Measurements from ENCODE around the gene JARID2.
A peak's percentile ranks its signal among the peaks of the same experiment; 100 is the strongest.

The JARID2 gene

DNA sequence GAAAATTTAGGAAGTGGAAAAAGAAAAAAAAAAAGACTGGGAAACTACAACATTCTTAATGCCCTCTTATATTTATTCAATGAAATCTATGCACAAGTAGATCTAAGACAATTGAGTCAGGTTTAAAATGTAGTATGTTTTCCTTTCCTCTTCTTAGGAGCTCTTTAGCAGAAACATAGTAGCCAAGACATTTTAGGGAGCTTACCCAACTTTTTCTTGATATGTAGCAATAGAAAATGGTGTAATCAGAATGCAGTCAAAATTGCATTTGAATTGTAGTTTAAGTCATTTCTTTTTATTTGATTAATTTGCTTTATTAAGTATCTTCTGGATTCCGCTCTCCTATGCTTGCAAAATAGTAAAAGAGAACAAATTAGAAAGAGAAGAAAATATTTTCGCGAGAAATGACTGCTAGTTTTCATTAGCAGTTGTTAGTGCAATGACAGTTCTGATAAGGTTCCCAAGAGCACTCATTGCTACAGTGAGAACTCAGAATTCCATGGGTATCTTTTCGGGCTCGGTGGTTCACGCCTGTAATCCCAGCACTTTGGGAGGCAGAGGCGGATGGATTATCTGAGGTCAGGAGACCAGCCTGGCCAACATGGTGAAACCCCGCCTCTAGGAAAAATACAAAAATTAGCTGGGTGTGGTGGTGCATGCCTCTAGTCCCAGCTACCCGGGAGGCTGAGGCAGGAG, 52.2 kb downstream of the JARID2 start:
- peaks cover 0 to 100% (median 0%) of the 10 kb centered on the region in 11 experiments; a peak in 7 of 22 replicates for H4K20me1 ChIP-seq
- no peaks in the 10 kb centered on the region for H3K27me3 ChIP-seq
- H3K9me3 ChIP-seq (replicated peaks in 1 of 11), result no peaks in the 10 kb centered on the region
- H3K27ac ChIP-seq, result peak overlapping the region in 10 of 11 experiments; percentile 48 to 96 (median 94); a peak in 19 of 22 replicates
- TF ChIP-seq Cebpa-rat (IDR thresholded peaks at IDR 0.05), result peak in 1 of 11 experiments; percentile 21; a peak in 1 of 22 replicates
- H3K9ac ChIP-seq, result peak overlapping the region in 9 of 11 experiments; percentile 22 to 83 (median 80); a peak in 17 of 22 replicates
- H3K36me3 ChIP-seq, result peaks cover 0 to 26% (median 5%) of the 10 kb centered on the region in 11 experiments; a peak in 9 of 22 replicates
- H3K4me1 ChIP-seq, result peaks cover 87 to 100% (median 96%) of the 10 kb centered on the region in 10 experiments
- H3K4me2 ChIP-seq, result peak overlapping the region; percentile 72 to 94 (median 84)
- no peak overlapping the region for H3K4me3 ChIP-seq

DNA sequence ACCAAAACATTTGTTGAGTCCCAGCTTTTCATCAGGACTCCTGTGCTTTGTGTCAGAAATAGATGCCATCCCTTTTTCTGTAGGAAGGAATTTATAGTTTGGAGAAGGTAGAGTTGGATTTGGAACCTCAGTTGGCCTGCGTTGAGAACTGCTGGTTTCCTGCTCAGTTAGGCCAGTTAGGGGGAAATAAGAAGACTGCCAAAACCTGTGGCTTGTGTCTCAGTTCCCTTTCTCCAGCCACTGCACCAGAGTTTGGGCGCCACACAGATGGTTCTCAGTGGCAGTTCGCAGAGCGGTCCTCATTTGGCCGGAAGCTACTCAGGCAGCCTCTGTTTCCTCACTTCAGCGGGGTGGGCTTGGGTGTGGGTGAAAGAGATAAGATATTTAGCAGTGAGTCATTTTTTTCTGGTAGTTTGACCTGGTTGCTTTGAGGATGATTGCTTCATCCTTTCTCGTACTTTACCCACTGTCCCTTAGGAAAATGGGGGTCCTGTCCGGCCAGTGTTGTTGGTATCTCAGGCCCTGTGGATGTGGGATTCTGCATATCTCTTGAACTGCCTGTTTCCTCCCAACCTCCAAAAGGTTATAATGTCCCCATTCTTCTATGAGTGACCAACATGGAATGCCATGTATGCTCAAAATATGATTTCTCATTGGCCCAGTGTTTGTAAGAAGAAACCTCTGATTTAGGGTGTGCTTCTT, 53.7 kb downstream of the JARID2 start:
- peaks cover 0 to 99% (median 0%) of the 10 kb centered on the region in 11 experiments; a peak in 9 of 22 replicates for H4K20me1 ChIP-seq
- H3K36me3 ChIP-seq, result peaks cover 0 to 17% (median 4%) of the 10 kb centered on the region in 11 experiments; a peak in 7 of 22 replicates
- no peaks in the 10 kb centered on the region for H3K9me3 ChIP-seq (replicated peaks in 1 of 11)
- H3K27ac ChIP-seq, result peak overlapping the region; percentile 14 to 96 (median 93); a peak in 21 of 22 replicates
- no peaks in the 10 kb centered on the region for H3K27me3 ChIP-seq
- H3K4me2 ChIP-seq, result peak overlapping the region; percentile 72 to 94 (median 84)
- peak overlapping the region in 6 of 10 experiments; percentile 12 to 52 (median 32); a peak in 6 of 20 replicates for H3K4me3 ChIP-seq
- TF ChIP-seq Cebpa-rat (IDR thresholded peaks at IDR 0.05), result peak in 9 of 11 experiments; percentile 72 to 97 (median 95); a peak in 17 of 22 replicates
- H3K4me1 ChIP-seq, result peaks cover 84 to 99% (median 95%) of the 10 kb centered on the region in 10 experiments
- peak overlapping the region in 9 of 11 experiments; percentile 61 to 83 (median 80); a peak in 18 of 22 replicates for H3K9ac ChIP-seq

DNA sequence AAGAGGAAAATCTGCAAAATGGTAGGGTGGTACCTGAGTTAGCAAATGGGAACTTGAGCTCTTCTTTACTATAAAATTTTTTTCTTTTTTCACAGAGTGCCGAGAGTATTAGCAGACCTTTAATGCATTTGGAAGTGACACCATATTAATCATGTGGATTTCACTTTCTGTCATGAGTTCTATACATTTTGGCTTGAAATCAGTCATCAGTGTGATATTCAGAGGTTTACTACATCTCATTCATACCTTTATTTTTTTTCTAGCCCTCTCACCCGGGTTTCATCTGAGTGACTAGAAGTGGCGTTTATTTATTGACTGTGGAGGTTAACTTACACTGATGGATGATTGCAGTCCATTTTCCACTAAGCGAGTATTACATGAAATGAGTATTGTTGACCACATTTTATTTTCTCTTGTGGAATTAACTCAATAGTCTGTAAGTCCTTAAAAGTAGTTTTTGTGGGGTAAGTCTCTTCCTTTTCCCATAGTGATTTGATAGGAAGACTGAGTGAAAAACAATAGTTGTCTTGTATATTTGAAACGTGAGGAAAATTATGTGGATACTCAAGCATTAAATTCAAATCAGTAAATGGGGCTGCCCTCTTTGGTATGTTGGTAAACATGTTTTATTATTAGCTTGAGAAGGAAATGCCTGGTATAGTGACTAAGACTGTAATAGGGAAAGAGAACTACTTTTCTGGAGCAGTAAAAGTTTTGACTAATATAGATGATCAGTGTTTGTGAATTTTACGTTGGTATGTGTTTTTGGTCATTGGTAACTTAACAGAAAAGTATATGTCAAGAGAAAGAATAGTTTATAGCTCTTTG, 55.5 kb downstream of the JARID2 start:
- peaks cover 96 to 99% (median 97%) of the 10 kb centered on the region in 10 experiments for H3K4me1 ChIP-seq
- H3K9me3 ChIP-seq (replicated peaks in 1 of 11), result no peaks in the 10 kb centered on the region
- peak overlapping the region; percentile 72 to 94 (median 83) for H3K4me2 ChIP-seq
- no peak for TF ChIP-seq Cebpa-rat (IDR thresholded peaks at IDR 0.05)
- H4K20me1 ChIP-seq, result peaks cover 0 to 99% (median 10%) of the 10 kb centered on the region in 11 experiments; a peak in 9 of 22 replicates
- peak overlapping the region in 10 of 11 experiments; percentile 48 to 96 (median 94); a peak in 19 of 22 replicates for H3K27ac ChIP-seq
- H3K36me3 ChIP-seq, result peaks cover 0 to 15% (median 4%) of the 10 kb centered on the region in 11 experiments; a peak in 4 of 22 replicates
- H3K4me3 ChIP-seq, result no peak overlapping the region; a peak in 1 of 20 replicates
- peak overlapping the region in 8 of 11 experiments; percentile 74 to 83 (median 80); a peak in 12 of 22 replicates for H3K9ac ChIP-seq
- H3K27me3 ChIP-seq, result no peaks in the 10 kb centered on the region

DNA sequence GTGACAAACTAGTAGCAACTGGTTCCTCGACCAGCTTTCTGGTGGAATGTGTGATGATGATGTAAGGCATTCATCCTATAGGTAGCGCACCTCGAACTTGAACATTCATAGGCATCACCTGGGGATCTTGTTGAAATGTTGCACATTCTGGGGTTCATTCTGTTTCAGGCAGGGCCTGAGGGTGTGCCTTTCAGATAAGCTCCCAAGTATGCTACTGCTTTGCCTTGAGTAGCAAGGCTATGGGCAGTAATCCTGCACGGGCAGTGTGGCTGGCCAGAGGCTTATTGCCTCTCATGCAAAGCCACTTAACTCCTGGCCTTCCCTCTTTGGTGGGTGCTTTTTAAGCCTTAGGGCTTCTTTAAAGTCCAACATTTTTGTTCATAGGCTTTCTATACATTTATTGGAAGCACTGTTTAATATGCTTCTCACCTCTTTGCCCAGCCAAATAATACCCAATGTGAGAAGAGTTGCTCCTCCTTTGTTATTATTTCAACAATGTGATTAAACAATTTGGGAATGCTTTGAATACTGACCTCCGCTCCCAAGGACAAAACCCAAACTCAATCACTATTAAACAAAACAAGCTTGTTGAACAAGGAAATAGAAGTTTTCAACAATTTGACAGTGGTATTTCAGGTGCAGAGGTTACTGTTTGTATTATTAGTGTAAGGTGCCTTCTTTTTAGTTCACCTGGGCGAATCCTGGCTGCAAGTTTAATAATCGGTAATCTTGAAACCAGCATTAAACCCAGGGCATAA, 57.5 kb downstream of the JARID2 start:
- Histone ChIP-seq H3K27me3 (no peaks in the 10 kb centered on the region), H3K4me3 (no peak overlapping the region), H3K4me1 (peaks cover 94 to 99% (median 97%) of the 10 kb centered on the region in 10 experiments), H3K36me3 (peaks cover 0 to 15% (median 4%) of the 10 kb centered on the region in 11 experiments; a peak in 4 of 22 replicates), H3K9ac (no peak overlapping the region), H3K27ac (peak overlapping the region in 8 of 11 experiments; percentile 92 to 96 (median 94); a peak in 16 of 22 replicates), H3K4me2 (peak overlapping the region; percentile 19 to 94 (median 83); a peak in 20 of 22 replicates), H3K9me3 (replicated peaks in 1 of 11) (no peaks in the 10 kb centered on the region), H4K20me1 (peaks cover 0 to 99% (median 10%) of the 10 kb centered on the region in 11 experiments; a peak in 9 of 22 replicates)
- TF ChIP-seq Cebpa-rat (IDR thresholded peaks at IDR 0.05), result no peak

DNA sequence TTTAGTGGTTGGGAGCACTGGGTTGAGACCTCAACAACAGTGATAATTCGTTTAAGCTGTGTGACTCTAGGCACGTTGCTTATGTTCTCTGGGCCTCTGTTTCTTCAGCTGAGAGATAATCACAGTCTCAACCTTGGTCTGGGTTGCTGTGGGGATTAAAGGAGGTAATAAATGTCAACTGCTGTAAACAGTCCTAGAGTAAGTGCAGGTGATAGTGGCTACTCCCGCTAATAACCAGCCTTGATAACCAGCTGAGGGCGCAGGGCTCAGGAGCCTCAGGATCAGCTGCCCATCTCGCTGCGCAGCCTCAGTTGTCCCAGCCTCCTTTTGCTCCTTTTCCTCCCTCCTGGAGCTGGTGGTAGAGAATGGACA, 58.0 kb downstream of the JARID2 start:
- Histone ChIP-seq H3K4me2 (peak overlapping the region; percentile 19 to 94 (median 83); a peak in 18 of 22 replicates), H3K36me3 (peaks cover 0 to 15% (median 4%) of the 10 kb centered on the region in 11 experiments; a peak in 4 of 22 replicates), H3K9ac (no peak overlapping the region), H3K4me3 (no peak overlapping the region), H4K20me1 (peaks cover 0 to 99% (median 10%) of the 10 kb centered on the region in 11 experiments; a peak in 9 of 22 replicates), H3K27me3 (no peaks in the 10 kb centered on the region), H3K27ac (peak overlapping the region in 8 of 11 experiments; percentile 92 to 96 (median 94); a peak in 16 of 22 replicates), H3K9me3 (replicated peaks in 1 of 11) (no peaks in the 10 kb centered on the region), H3K4me1 (peaks cover 94 to 99% (median 97%) of the 10 kb centered on the region in 10 experiments)
- TF ChIP-seq Cebpa-rat (IDR thresholded peaks at IDR 0.05), result no peak

DNA sequence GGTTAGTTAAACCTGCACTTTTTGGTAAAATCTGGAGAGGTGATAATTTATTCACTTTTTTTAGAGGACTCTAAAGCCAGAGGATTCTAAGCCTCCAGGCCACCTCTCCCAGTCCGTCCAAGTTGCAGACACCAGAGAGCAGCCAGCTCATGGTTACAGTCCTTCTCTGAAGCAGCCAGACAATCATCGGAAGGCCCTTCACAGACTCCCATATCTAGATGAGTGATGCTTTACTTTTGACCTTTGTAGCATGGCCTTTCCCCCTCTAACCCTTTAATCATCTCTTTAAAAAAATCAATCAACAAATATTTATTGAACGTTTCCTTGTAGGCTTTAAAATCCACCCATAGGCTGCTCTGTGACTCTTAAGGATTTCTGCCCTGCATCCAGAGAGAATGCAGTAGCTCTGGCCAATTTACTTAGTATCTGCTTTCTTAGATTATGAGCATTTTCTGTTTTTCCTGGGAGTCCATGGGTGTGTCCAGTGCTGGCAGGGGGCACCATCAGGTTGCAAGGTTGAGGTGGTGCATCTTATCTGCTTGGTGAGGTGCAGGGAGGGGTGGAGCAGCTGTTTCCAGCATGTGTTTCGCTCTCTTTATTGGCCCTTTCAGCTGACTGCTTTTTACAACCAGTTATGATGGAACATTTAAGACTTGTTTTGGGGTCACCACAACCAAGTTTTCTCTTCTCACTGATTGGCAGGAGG, 58.6 kb downstream of the JARID2 start:
- peak overlapping the region in 9 of 11 experiments; percentile 51 to 80 (median 74); a peak in 18 of 22 replicates for H3K27ac ChIP-seq
- H3K4me1 ChIP-seq, result peaks cover 94 to 99% (median 98%) of the 10 kb centered on the region in 10 experiments
- no peaks in the 10 kb centered on the region for H3K9me3 ChIP-seq (replicated peaks in 1 of 11)
- no peak for TF ChIP-seq Cebpa-rat (IDR thresholded peaks at IDR 0.05)
- H3K4me3 ChIP-seq, result no peak overlapping the region
- H3K27me3 ChIP-seq, result no peaks in the 10 kb centered on the region
- H3K36me3 ChIP-seq, result peaks cover 0 to 15% (median 4%) of the 10 kb centered on the region in 11 experiments; a peak in 4 of 22 replicates
- peak overlapping the region; percentile 64 to 96 (median 79) for H3K4me2 ChIP-seq
- peaks cover 0 to 99% (median 10%) of the 10 kb centered on the region in 11 experiments; a peak in 9 of 22 replicates for H4K20me1 ChIP-seq
- peak overlapping the region in 6 of 11 experiments; percentile 8 to 60 (median 32); a peak in 8 of 22 replicates for H3K9ac ChIP-seq

DNA sequence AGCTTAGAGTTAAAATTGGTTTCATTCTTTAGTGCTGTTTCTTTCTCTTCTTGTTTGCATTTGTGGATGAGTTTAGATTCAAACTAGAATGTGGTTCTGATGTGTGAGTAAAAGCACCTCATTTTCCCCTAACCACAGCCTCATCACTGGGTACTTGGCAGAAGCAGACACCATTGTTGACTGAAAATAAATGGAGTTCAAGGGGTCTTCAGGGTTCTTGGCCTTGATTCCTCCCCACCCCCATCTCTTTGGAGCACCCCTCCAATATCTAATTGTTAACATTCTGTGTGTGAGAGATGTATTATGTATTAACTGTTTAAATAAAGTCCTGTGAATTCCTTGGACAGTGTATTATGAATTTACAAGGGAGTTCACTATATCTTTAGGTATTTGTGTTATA, 59.6 kb downstream of the JARID2 start:
- Histone ChIP-seq H3K9me3 (replicated peaks in 1 of 11) (no peaks in the 10 kb centered on the region), H3K4me1 (peaks cover 96 to 100% (median 99%) of the 10 kb centered on the region in 10 experiments), H4K20me1 (peaks cover 0 to 99% (median 10%) of the 10 kb centered on the region in 11 experiments; a peak in 10 of 22 replicates), H3K27me3 (no peaks in the 10 kb centered on the region), H3K9ac (peak overlapping the region in 7 of 11 experiments; percentile 3 to 68 (median 46); a peak in 7 of 22 replicates), H3K4me2 (peak overlapping the region; percentile 64 to 96 (median 79)), H3K27ac (peak overlapping the region; percentile 11 to 80 (median 73); a peak in 20 of 22 replicates), H3K36me3 (peaks cover 0 to 16% (median 4%) of the 10 kb centered on the region in 11 experiments; a peak in 4 of 22 replicates), H3K4me3 (no peak overlapping the region)
- no peak for TF ChIP-seq Cebpa-rat (IDR thresholded peaks at IDR 0.05)

All from BLaER1 treated with 17β-estradiol and CSF1 and Interleukin-3, amounts not matched to agents 10 nM and 100 nM (cell line).